Stomach (tissue), 9 donors: ENCODE data around the gene CREB3. TPM values are rescaled to one million over a fixed set of nuclear protein-coding genes. Genes with fewer than 3 reads are reported as not detected.

Experiments
- DNase-seq, 2 donors: peaks; one replicate each; pipeline versions ENCODE4 v3.0.0 to v3.0.0-alpha.2; 2013 to 2019
- H3K27ac ChIP-seq, 5 donors: fragments of 200-600 bp in 4 of 5; sonication (generic) in 4 of 5; one replicate each; pipeline ENCODE4 v1.5.1; 2013 to 2019; ENCODE audit warnings: mild to moderate bottlenecking in 1 of 5, moderate library complexity in 1 of 5
- H3K27me3 ChIP-seq, 3 donors: fragments of 200-600 bp; sonication (generic); one replicate each; pipeline ENCODE4 v1.5.1; 2017 to 2019; ENCODE audit warnings: mixed run types in 1 of 3
- H3K36me3 ChIP-seq, 4 donors: fragments of 200-600 bp; sonication (generic); 1 replicate in 3 of 4; 2 replicates in 1 of 4; pipeline ENCODE4 v1.5.1; 2016 to 2019
- H3K4me1 ChIP-seq, 4 donors: fragments of 200-600 bp; sonication (generic); one replicate each; pipeline ENCODE4 v1.5.1; 2016 to 2019
- H3K4me3 ChIP-seq, 4 donors: fragments of 200-600 bp; sonication (generic) in 3 of 4; one replicate each; pipeline ENCODE4 v1.5.1; 2016 to 2019; ENCODE audit warnings: mild to moderate bottlenecking in 1 of 4
- H3K9me3 ChIP-seq, 4 donors: fragments of 200-600 bp; sonication (generic); one replicate each; pipeline ENCODE4 v1.5.1; 2016 to 2019
- EP300 ChIP-seq: sonication (generic); formaldehyde crosslinking; IDR thresholded peaks from one replicate; pipeline ENCODE4 v1.6.1; 2017; ENCODE audit warnings: antibody characterized with exemption
- POLR2A ChIP-seq, 4 donors: fragments of 450-650 bp; IDR thresholded peaks; one replicate each; pipeline ENCODE4 v1.6.1; 2016; ENCODE audit warnings: antibody characterized with exemption in 4 of 4, control low read depth in 2 of 4, mild to moderate bottlenecking in 1 of 4, moderate library complexity in 1 of 4
- POLR2AphosphoS5 ChIP-seq, 3 donors: sonication (generic); formaldehyde crosslinking; IDR thresholded peaks; one replicate each; pipeline ENCODE4 v1.6.1; 2016; ENCODE audit warnings: antibody characterized with exemption in 3 of 3
- whole genome bisulfite sequencing, 5 donors: extraction: QIAGEN DNeasy Blood & Tissue Kit in 3 of 5; methylation state at CpG; one replicate each; pipeline versions ENCODE4 v1.1.5 to v1.1.7; 2013 to 2018; 5-methylcytosine and 5-hydroxymethylcytosine counted together
- intact Hi-C: fragments of 100-400 bp; cut with DNase I; formaldehyde crosslinking; loops from one replicate; pipeline ENCODE4 v1.15.1; 2023; ENCODE audit warnings: low total_unique reads
- polyA plus RNA-seq, 3 donors: library from polyadenylated mRNA; stranded (reverse); fragments of 200-250 nt; gene quantifications; one replicate each; pipeline ENCODE4 v1.2.3, GENCODE V29; 2013
- total RNA-seq, 5 donors: library from RNA; depleted of rRNA; stranded (reverse); fragments of >200 nt; gene quantifications; one replicate each; pipeline versions ENCODE4 v1.1.0 to v1.2.3, GENCODE V29; 2014 to 2016
- TF ChIP-seq, protein P1 (sequence below), 7 experiments: fragments of 450-650 bp in 4 of 7; fragments of 200-600 bp in 3 of 7; sonication (generic) in 3 of 7; IDR thresholded peaks; one replicate each; pipeline ENCODE4 v1.5.1; 2016 to 2019; ENCODE audit warnings: antibody characterized with exemption in 7 of 7, control low read depth in 2 of 7, mild to moderate bottlenecking in 1 of 7
- donor health status: healthy with polysubstance abuse.
- donor health status: Bipolar disorder and iron deficiency.
- donor health status: healthy.

The CREB3 gene
- total and polyA plus RNA-seq, 8 donors, result 29.4 to 84.0 (median 39.2) TPM

DNA sequence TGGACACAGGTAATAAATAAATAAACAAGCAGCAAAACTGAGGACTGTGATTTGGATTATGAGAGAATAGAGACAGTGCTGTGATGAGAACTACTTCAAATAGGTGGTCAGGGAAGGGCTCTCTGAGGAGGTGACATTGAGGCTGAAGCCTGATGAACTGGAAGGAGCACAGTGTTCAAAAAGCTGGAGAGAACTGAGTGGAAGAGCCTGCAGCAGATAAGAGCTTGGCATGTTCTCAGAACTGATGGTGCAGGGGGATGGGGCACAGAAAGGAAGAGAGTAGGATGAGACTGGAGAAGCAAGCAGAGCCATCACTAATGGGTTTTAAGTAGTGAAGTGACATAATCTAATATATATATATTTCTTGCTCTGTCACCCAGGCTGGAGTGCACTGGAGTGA, 31.5 kb upstream of the CREB3 start:
- intact Hi-C loops, result no loop called here
- TF ChIP-seq POLR2AphosphoS5 (IDR thresholded peaks at IDR 0.05) (no peak), EP300 (no peak), POLR2A (IDR thresholded peaks at IDR 0.05) (no peak)
- TF ChIP-seq, protein P1, sequence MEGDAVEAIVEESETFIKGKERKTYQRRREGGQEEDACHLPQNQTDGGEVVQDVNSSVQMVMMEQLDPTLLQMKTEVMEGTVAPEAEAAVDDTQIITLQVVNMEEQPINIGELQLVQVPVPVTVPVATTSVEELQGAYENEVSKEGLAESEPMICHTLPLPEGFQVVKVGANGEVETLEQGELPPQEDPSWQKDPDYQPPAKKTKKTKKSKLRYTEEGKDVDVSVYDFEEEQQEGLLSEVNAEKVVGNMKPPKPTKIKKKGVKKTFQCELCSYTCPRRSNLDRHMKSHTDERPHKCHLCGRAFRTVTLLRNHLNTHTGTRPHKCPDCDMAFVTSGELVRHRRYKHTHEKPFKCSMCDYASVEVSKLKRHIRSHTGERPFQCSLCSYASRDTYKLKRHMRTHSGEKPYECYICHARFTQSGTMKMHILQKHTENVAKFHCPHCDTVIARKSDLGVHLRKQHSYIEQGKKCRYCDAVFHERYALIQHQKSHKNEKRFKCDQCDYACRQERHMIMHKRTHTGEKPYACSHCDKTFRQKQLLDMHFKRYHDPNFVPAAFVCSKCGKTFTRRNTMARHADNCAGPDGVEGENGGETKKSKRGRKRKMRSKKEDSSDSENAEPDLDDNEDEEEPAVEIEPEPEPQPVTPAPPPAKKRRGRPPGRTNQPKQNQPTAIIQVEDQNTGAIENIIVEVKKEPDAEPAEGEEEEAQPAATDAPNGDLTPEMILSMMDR (IDR thresholded peaks at IDR 0.05), result no peak
- H3K27ac ChIP-seq, result peak overlapping the region in 1 of 5 donors; percentile 97
- no peak overlapping the region for H3K4me3 ChIP-seq
- H3K4me1 ChIP-seq, result peaks cover 16 to 24% (median 21%) of the 10 kb centered on the region in 4 donors
- H3K36me3 ChIP-seq, result peaks cover 91 to 100% (median 95%) of the 10 kb centered on the region in 4 donors
- no peak for DNase-seq
- no peaks in the 10 kb centered on the region for H3K27me3 ChIP-seq
- H3K9me3 ChIP-seq, result no peaks in the 10 kb centered on the region

DNA sequence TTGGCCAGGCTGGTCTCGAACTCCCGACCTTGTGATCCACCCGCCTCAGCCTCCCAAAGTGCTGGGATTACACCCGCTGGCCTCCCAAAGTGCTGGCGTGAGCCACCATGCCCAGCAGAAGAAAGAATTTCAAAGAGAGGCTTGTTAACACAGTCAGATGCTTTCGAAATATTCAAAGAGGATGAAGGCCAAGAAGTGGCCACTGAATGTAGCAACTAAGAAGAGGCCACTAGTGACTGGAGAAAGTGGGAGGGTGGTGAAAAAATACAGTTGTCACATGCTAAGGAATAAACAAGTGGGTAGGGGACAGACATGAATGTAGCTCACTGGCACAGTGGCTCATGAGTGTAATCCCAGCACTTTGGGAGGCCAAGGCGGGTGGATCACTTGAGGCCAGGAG, 29.8 kb upstream of the CREB3 start:
- DNase-seq, result no peak
- intact Hi-C loops, result no loop called here

GRCh38 chr9:35703906-35704672, 28.4 kb upstream of the CREB3 start:
- 93 to 97% (median 96%) methylated on average over 24 to 26 of the region's 26 CpGs for WGBS, 5 donors
- intact Hi-C loops, result no loop called here
- Histone ChIP-seq H3K27ac (peak overlapping the region in 2 of 5 donors; percentile 3 to 97), H3K4me1 (no peaks in the 10 kb centered on the region), H3K36me3 (peaks cover 99 to 100% (median 100%) of the 10 kb centered on the region in 4 donors), H3K9me3 (no peaks in the 10 kb centered on the region), H3K4me3 (no peak overlapping the region), H3K27me3 (no peaks in the 10 kb centered on the region)
- no peak for DNase-seq
- TF ChIP-seq, protein P1 (IDR thresholded peaks at IDR 0.05), result no peak
- TF ChIP-seq EP300 (no peak), POLR2A (IDR thresholded peaks at IDR 0.05) (no peak), POLR2AphosphoS5 (IDR thresholded peaks at IDR 0.05) (no peak)

More for the DNA sequence above, 29.8 kb upstream of the CREB3 start:
- no peak overlapping the region for H3K4me3 ChIP-seq
- H3K4me1 ChIP-seq, result peaks cover 0 to 6% (median 4%) of the 10 kb centered on the region in 4 donors
- H3K27ac ChIP-seq, result peak overlapping the region in 1 of 5 donors; percentile 97
- peaks cover 99 to 100% (median 100%) of the 10 kb centered on the region in 4 donors for H3K36me3 ChIP-seq
- H3K27me3 ChIP-seq, result no peaks in the 10 kb centered on the region
- H3K9me3 ChIP-seq, result no peaks in the 10 kb centered on the region
- no peak for TF ChIP-seq POLR2AphosphoS5 (IDR thresholded peaks at IDR 0.05)
- TF ChIP-seq EP300, result no peak
- TF ChIP-seq, protein P1 (IDR thresholded peaks at IDR 0.05), result no peak
- no peak for TF ChIP-seq POLR2A (IDR thresholded peaks at IDR 0.05)
- 95 to 98% (median 95%) methylated on average over 7 of the region's 7 CpGs for WGBS, 5 donors

DNA sequence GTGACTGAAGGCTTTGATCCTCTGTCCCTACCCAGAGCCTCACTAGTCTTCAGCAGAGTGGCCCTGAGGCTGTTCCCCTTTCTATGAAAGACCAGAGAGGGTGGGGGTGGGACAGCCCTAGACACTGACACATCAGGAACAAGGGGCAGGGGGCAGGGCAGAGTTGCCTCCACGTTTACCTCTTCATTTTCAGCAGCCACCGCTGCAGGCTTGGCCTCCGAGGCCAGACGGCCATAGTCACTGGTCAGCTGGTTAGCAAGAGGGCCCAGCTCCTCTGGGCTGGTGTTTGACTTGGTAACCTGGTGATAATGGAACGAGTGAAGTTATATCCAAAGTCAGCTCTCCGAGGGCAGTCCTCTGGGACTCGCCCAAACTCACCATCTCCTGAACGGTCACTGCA, 27.1 kb upstream of the CREB3 start:
- H3K4me3 ChIP-seq, result no peak overlapping the region
- no peaks in the 10 kb centered on the region for H3K4me1 ChIP-seq
- H3K9me3 ChIP-seq, result no peaks in the 10 kb centered on the region
- TF ChIP-seq EP300, result no peak
- no peak for TF ChIP-seq POLR2AphosphoS5 (IDR thresholded peaks at IDR 0.05)
- TF ChIP-seq, protein P1 (IDR thresholded peaks at IDR 0.05), result no peak
- no peak for TF ChIP-seq POLR2A (IDR thresholded peaks at IDR 0.05)
- DNase-seq, result no peak
- intact Hi-C loops, result no loop called here
- H3K36me3 ChIP-seq, result peaks cover 96 to 100% (median 100%) of the 10 kb centered on the region in 4 donors
- H3K27me3 ChIP-seq, result no peaks in the 10 kb centered on the region
- H3K27ac ChIP-seq, result peak overlapping the region in 2 of 5 donors; percentile 4 to 97
- 77 to 87% (median 81%) methylated on average over 8 of the region's 8 CpGs for whole genome bisulfite sequencing, 5 donors
